Measurements from ENCODE around the gene PIN4.

DNA sequence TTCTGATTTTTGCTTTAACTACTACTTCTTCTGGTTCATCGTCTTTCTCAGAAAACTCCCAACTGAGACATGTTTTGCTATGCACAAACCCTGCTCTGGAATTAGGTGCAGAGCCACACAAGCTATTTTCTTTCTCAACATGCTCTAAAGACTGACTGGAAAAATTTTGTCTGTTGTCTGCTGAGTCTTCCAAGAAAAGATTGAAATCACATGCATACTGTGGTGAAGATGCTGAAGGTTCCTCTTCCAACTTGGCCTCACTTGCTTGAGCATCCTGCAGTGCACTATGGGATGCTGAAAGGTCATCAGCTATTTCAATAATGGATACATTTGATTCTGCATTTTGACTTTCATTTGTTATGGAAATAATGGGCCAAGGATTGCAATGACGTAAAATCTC is 24.1 kb downstream of the PIN4 start:
- TF ChIP-seq, protein P1, sequence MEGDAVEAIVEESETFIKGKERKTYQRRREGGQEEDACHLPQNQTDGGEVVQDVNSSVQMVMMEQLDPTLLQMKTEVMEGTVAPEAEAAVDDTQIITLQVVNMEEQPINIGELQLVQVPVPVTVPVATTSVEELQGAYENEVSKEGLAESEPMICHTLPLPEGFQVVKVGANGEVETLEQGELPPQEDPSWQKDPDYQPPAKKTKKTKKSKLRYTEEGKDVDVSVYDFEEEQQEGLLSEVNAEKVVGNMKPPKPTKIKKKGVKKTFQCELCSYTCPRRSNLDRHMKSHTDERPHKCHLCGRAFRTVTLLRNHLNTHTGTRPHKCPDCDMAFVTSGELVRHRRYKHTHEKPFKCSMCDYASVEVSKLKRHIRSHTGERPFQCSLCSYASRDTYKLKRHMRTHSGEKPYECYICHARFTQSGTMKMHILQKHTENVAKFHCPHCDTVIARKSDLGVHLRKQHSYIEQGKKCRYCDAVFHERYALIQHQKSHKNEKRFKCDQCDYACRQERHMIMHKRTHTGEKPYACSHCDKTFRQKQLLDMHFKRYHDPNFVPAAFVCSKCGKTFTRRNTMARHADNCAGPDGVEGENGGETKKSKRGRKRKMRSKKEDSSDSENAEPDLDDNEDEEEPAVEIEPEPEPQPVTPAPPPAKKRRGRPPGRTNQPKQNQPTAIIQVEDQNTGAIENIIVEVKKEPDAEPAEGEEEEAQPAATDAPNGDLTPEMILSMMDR (IDR thresholded peaks at IDR 0.05) = no peak
- no peak for TF ChIP-seq SREBF2 (IDR thresholded peaks at IDR 0.05)
